Liver (tissue), 9 donors: ENCODE results near the gene XPR1. TPM values are rescaled to one million over a fixed set of nuclear protein-coding genes. Genes with fewer than 3 reads are reported as not detected.

Experiments
- DNase-seq: peaks from one replicate; pipeline ENCODE4 v3.0.0-alpha.2; 2017; ENCODE audit warnings: low spot score
- H3K27ac ChIP-seq, 2 donors: one replicate each; pipeline ENCODE4 v1.7.0; 2013; ENCODE audit warnings: inconsistent platforms in 2 of 2, low read length in 2 of 2, control low read depth in 1 of 2, low read depth in 1 of 2, mild to moderate bottlenecking in 1 of 2
- H3K27me3 ChIP-seq, 4 donors: one replicate each; pipeline versions ENCODE4 v1.6.1 to v1.7.0; 2013; ENCODE audit warnings: low read length in 3 of 4, inconsistent platforms in 1 of 4, mild to moderate bottlenecking in 1 of 4, moderate library complexity in 1 of 4; ENCODE audit not compliant: control insufficient read depth in 4 of 4, insufficient read depth in 4 of 4
- H3K36me3 ChIP-seq, 4 donors: one replicate each; pipeline versions ENCODE4 v1.6.1 to v1.7.0; 2013; ENCODE audit warnings: low read length in 3 of 4, mild to moderate bottlenecking in 3 of 4, low read depth in 1 of 4, moderate library complexity in 1 of 4; ENCODE audit not compliant: control insufficient read depth in 4 of 4, insufficient read depth in 3 of 4
- H3K4me1 ChIP-seq, 4 donors: one replicate each; pipeline versions ENCODE4 v1.6.1 to v1.7.0; 2013; ENCODE audit warnings: low read length in 3 of 4, mild to moderate bottlenecking in 3 of 4, moderate library complexity in 1 of 4; ENCODE audit not compliant: control insufficient read depth in 4 of 4, insufficient read depth in 4 of 4
- H3K4me3 ChIP-seq, 3 donors: one replicate each; pipeline versions ENCODE4 v1.6.1 to v1.7.0; 2013; ENCODE audit warnings: low read length in 3 of 3, control low read depth in 1 of 3, low read depth in 1 of 3, mild to moderate bottlenecking in 1 of 3
- H3K9ac ChIP-seq, 2 donors: one replicate each; pipeline ENCODE4 v1.7.0; 2013; ENCODE audit warnings: low read length in 2 of 2, mild to moderate bottlenecking in 2 of 2, moderate library complexity in 2 of 2, control low read depth in 1 of 2, low read depth in 1 of 2
- H3K9me3 ChIP-seq, 4 donors: one replicate each; pipeline versions ENCODE4 v1.6.1 to v1.7.0; 2013; ENCODE audit warnings: low read length in 3 of 4; ENCODE audit not compliant: control insufficient read depth in 4 of 4
- FOXA1 ChIP-seq: IDR thresholded peaks from 2 replicates; pipeline ENCODE4 v1.6.1; 2016; ENCODE audit warnings: antibody characterized with exemption
- GABPA ChIP-seq, 2 donors: IDR thresholded peaks in 1 of 2; conservative IDR thresholded peaks in 1 of 2; 2 replicates each; pipeline ENCODE4 v1.6.1; 2016; ENCODE audit warnings: antibody characterized with exemption in 2 of 2, mild to moderate bottlenecking in 1 of 2, moderate library complexity in 1 of 2
- HNF4A ChIP-seq, 2 donors: conservative IDR thresholded peaks; 2 replicates each; pipeline ENCODE4 v1.6.1; 2016; ENCODE audit warnings: antibody characterized with exemption in 2 of 2, mild to moderate bottlenecking in 2 of 2
- HNF4G ChIP-seq: IDR thresholded peaks from 2 replicates; pipeline ENCODE4 v1.6.1; 2016; ENCODE audit warnings: antibody characterized with exemption
- JUND ChIP-seq, 2 donors: IDR thresholded peaks; 2 replicates each; pipeline ENCODE4 v1.6.1; 2016; ENCODE audit warnings: antibody characterized with exemption in 2 of 2
- NR2F2 ChIP-seq: IDR thresholded peaks from 2 replicates; pipeline ENCODE4 v1.6.1; 2016; ENCODE audit warnings: antibody characterized with exemption
- RAD21 ChIP-seq, 2 donors: IDR thresholded peaks; 2 replicates each; pipeline ENCODE4 v1.6.1; 2016; ENCODE audit warnings: antibody characterized with exemption in 2 of 2, mild to moderate bottlenecking in 2 of 2
- SP1 ChIP-seq: IDR thresholded peaks from 2 replicates; pipeline ENCODE4 v1.6.1; 2018; ENCODE audit warnings: antibody characterized with exemption, mild to moderate bottlenecking
- TAF1 ChIP-seq: conservative IDR thresholded peaks from 2 replicates; pipeline ENCODE4 v1.6.1; 2016; ENCODE audit warnings: antibody characterized with exemption, mild to moderate bottlenecking
- WGBS: extraction: QIAGEN DNeasy Blood & Tissue Kit; methylation state at CpG from one replicate; pipeline ENCODE4 v1.1.7; 2013; 5-methylcytosine and 5-hydroxymethylcytosine counted together
- polyA plus RNA-seq, 2 donors: library from polyadenylated mRNA; stranded (reverse) in 1 of 2; unstranded in 1 of 2; fragments of 200-250 nt in 1 of 2; fragments of >200 nt in 1 of 2; fragmentation: Nextera tagmentation in 1 of 2; extraction: Ambion mirVana in 1 of 2; gene quantifications; one replicate each; pipeline versions ENCODE4 v1.2.1 to v1.2.3, GENCODE V29; 2013 to 2015
- total RNA-seq, 2 donors: library from RNA; depleted of rRNA; stranded (reverse); fragments of >200 nt; gene quantifications; one replicate each; pipeline ENCODE4 v1.2.3, GENCODE V29; 2014
- TF ChIP-seq, protein P1 (sequence below): IDR thresholded peaks from 2 replicates; pipeline ENCODE4 v1.6.1; 2016; ENCODE audit warnings: antibody characterized with exemption
- TF ChIP-seq, protein P2 (sequence below): IDR thresholded peaks from 2 replicates; pipeline ENCODE4 v1.6.1; 2016; ENCODE audit warnings: antibody characterized with exemption, mild to moderate bottlenecking
- TF ChIP-seq, protein P3 (sequence below): IDR thresholded peaks from 2 replicates; pipeline ENCODE4 v1.6.1; 2016; ENCODE audit warnings: antibody characterized with exemption
- TF ChIP-seq, protein P4 (sequence below): IDR thresholded peaks from 2 replicates; pipeline ENCODE4 v1.6.1; 2016; ENCODE audit warnings: antibody characterized with exemption
- TF ChIP-seq, protein P5 (sequence below): fragments of 150-350 bp; IDR thresholded peaks from 2 replicates; pipeline ENCODE4 v1.5.1; 2017; ENCODE audit warnings: improper control_type of control experiment, low read depth, low read length; ENCODE audit not compliant: missing input control
- donor health status: healthy.
- donor health status: healthy.
- donor health status: healthy.
- donor health status: healthy.
- donor health status: healthy.

XPR1 gene
- total and polyA plus RNA-seq, 4 donors, result 1.8 to 14.3 (median 5.9) TPM

DNA sequence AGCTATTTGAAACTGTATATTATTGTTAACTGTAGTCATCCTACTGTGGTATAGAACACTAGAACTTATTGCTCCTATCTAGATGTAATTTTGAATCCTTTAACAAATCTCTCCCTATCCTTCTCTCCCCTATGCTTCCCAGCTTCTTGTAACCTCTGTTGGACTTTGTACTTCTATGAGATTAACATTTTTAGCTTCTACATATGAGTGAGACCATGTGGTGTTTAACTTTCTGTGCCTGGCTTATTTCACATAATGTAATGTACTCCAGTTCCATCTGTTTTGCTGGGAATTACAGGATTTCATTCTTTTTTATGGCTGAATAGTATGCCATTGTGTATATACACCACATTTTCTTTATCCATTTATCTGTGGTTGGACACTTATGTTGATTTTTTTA lies 216.4 kb downstream of the XPR1 start (continued):
- TF ChIP-seq GABPA (IDR thresholded peaks at IDR 0.05 in 1 of 2, conservative IDR thresholded peaks at IDR 0.05 in 1 of 2) (no peak), RAD21 (IDR thresholded peaks at IDR 0.05) (no peak), HNF4G (no peak), JUND (IDR thresholded peaks at IDR 0.05) (no peak)
- TF ChIP-seq, protein P1, sequence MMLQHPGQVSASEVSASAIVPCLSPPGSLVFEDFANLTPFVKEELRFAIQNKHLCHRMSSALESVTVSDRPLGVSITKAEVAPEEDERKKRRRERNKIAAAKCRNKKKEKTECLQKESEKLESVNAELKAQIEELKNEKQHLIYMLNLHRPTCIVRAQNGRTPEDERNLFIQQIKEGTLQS, result no peak

DNA sequence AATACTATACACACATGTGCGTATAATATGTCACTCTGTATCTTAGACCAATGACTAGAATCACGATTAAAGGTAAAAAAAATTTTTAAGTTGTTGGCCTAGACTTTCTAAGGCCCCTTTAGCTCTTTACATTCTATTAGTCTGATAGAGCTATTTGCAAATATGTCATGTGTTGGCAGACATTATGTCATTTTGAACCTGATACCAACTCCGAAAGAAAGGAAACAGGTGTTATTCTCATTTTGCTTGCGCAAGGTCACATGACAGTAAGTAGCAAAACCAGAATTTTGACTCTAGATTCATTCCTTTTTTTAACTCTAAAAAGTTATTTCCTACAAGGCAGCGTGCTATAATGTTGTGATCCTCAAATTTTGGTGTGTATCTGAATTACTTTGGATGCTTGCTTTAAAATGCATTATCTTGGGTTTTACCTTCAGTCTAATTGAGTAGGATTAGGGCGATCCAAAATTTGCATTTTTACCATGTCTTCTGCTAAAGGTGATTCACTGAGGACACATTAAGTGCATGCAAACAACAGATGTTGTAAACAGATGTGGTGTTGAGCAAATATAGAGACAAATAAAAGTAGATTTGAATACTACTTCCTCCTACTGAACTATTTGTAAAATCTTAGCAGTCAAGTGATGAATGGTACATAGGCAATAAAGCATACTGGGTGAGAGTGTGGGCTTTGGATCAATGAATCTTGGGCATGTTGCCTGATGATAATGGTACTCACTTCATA lies 217.4 kb downstream of the XPR1 start:
- Histone ChIP-seq H3K4me3 (no peak overlapping the region), H3K27me3 (no peaks in the 10 kb centered on the region), H3K27ac (no peak overlapping the region), H3K9me3 (no peaks in the 10 kb centered on the region), H3K4me1 (no peaks in the 10 kb centered on the region), H3K36me3 (no peaks in the 10 kb centered on the region), H3K9ac (no peak overlapping the region)
- 93% methylated on average over 6 of the region's 6 CpGs for WGBS
- TF ChIP-seq HNF4A (conservative IDR thresholded peaks at IDR 0.05) (no peak), SP1 (no peak), NR2F2 (no peak), RAD21 (IDR thresholded peaks at IDR 0.05) (no peak), TAF1 (no peak), FOXA1 (no peak), HNF4G (no peak)
- TF ChIP-seq, protein P2, sequence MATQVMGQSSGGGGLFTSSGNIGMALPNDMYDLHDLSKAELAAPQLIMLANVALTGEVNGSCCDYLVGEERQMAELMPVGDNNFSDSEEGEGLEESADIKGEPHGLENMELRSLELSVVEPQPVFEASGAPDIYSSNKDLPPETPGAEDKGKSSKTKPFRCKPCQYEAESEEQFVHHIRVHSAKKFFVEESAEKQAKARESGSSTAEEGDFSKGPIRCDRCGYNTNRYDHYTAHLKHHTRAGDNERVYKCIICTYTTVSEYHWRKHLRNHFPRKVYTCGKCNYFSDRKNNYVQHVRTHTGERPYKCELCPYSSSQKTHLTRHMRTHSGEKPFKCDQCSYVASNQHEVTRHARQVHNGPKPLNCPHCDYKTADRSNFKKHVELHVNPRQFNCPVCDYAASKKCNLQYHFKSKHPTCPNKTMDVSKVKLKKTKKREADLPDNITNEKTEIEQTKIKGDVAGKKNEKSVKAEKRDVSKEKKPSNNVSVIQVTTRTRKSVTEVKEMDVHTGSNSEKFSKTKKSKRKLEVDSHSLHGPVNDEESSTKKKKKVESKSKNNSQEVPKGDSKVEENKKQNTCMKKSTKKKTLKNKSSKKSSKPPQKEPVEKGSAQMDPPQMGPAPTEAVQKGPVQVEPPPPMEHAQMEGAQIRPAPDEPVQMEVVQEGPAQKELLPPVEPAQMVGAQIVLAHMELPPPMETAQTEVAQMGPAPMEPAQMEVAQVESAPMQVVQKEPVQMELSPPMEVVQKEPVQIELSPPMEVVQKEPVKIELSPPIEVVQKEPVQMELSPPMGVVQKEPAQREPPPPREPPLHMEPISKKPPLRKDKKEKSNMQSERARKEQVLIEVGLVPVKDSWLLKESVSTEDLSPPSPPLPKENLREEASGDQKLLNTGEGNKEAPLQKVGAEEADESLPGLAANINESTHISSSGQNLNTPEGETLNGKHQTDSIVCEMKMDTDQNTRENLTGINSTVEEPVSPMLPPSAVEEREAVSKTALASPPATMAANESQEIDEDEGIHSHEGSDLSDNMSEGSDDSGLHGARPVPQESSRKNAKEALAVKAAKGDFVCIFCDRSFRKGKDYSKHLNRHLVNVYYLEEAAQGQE, result no peak
- TF ChIP-seq, protein P3, sequence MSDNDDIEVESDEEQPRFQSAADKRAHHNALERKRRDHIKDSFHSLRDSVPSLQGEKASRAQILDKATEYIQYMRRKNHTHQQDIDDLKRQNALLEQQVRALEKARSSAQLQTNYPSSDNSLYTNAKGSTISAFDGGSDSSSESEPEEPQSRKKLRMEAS, result no peak
- TF ChIP-seq, protein P4, sequence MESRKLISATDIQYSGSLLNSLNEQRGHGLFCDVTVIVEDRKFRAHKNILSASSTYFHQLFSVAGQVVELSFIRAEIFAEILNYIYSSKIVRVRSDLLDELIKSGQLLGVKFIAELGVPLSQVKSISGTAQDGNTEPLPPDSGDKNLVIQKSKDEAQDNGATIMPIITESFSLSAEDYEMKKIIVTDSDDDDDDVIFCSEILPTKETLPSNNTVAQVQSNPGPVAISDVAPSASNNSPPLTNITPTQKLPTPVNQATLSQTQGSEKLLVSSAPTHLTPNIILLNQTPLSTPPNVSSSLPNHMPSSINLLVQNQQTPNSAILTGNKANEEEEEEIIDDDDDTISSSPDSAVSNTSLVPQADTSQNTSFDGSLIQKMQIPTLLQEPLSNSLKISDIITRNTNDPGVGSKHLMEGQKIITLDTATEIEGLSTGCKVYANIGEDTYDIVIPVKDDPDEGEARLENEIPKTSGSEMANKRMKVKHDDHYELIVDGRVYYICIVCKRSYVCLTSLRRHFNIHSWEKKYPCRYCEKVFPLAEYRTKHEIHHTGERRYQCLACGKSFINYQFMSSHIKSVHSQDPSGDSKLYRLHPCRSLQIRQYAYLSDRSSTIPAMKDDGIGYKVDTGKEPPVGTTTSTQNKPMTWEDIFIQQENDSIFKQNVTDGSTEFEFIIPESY, result no peak
- TF ChIP-seq, protein P5, sequence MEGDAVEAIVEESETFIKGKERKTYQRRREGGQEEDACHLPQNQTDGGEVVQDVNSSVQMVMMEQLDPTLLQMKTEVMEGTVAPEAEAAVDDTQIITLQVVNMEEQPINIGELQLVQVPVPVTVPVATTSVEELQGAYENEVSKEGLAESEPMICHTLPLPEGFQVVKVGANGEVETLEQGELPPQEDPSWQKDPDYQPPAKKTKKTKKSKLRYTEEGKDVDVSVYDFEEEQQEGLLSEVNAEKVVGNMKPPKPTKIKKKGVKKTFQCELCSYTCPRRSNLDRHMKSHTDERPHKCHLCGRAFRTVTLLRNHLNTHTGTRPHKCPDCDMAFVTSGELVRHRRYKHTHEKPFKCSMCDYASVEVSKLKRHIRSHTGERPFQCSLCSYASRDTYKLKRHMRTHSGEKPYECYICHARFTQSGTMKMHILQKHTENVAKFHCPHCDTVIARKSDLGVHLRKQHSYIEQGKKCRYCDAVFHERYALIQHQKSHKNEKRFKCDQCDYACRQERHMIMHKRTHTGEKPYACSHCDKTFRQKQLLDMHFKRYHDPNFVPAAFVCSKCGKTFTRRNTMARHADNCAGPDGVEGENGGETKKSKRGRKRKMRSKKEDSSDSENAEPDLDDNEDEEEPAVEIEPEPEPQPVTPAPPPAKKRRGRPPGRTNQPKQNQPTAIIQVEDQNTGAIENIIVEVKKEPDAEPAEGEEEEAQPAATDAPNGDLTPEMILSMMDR, result no peak
- DNase-seq, result no peak
